ENCODE results near the gene KCNJ12. TPM values are rescaled to one million over a fixed set of nuclear protein-coding genes. Genes with fewer than 3 reads are reported as not detected.
"Not testable (repeated sequence)": the region's sequence is repeated elsewhere in the genome, so short reads cannot be mapped to it uniquely, and the experiment has no call there.

The KCNJ12 gene
- total RNA-seq, 1 experiment from 2014 or later = 5.8 TPM

GRCh38 chr17:21455761-21456160 lies 79.6 kb downstream of the KCNJ12 start:
- Histone ChIP-seq H3K9me3 (ENCODE audit: control insufficient read depth in 1 of 2, insufficient read depth in 1 of 2, low read depth in 1 of 2, low read length in 2 of 2) (no peaks in the 10 kb centered on the region), H3K4me1 (ENCODE audit: control insufficient read depth in 1 of 2, insufficient read depth in 2 of 2, low read length in 2 of 2) (peaks cover 4 to 13% of the 10 kb centered on the region in 2 experiments; a peak in 3 of 4 replicates), H3K27me3 (ENCODE audit: insufficient read depth, low read length) (0 out of 2 replicates have a peak, but pooled peaks cover 5% of the 10 kb centered on the region), H3K79me2 (ENCODE audit: insufficient read depth, low read length) (no peaks in the 10 kb centered on the region), H3K4me3 (replicated peaks in 1 of 2; ENCODE audit: low read depth in 1 of 2, low read length in 2 of 2) (no peak overlapping the region), H4K20me1 (ENCODE audit: insufficient read depth) (no peaks in the 10 kb centered on the region), H3K4me2 (ENCODE audit: low read length) (no peak overlapping the region), H2AFZ (ENCODE audit: low read depth, low read length, poor library complexity, severe bottlenecking) (no peak overlapping the region), H3K36me3 (ENCODE audit: control insufficient read depth in 1 of 2, insufficient read depth in 2 of 2, low read length in 2 of 2) (no peaks in the 10 kb centered on the region), H3K27ac (ENCODE audit: low read depth, low read length) (no peak overlapping the region), H3K9me2 (ENCODE audit: insufficient read depth) (no peaks in the 10 kb centered on the region), H3K9ac (ENCODE audit: low read length) (no peak overlapping the region)
- ChIA-PET RAD21 (ENCODE audit: low non-redundant PET in 1 of 2, low total read pairs in 2 of 2, uncharacterized antibody in 2 of 2, unreplicated experiment in 2 of 2) (no interaction called here), POLR2A (no interaction called here), CTCF (no interaction called here)
- intact Hi-C loops (cut with micrococcal nuclease) = loop anchor here (10.0 kb wide), 1 partner anchor 171 kb away; the partner anchor contains the start of gene MAP2K3
- no peak for TF ChIP-seq REST (IDR thresholded peaks at IDR 0.05; ENCODE audit: low read depth)
- TF ChIP-seq EZH2phosphoT487 (IDR thresholded peaks at IDR 0.05; ENCODE audit: borderline replicate concordance) = no peak
- no peak for TF ChIP-seq CBX3 (IDR thresholded peaks at IDR 0.05; ENCODE audit: low read depth)
- TF ChIP-seq JUND (IDR thresholded peaks at IDR 0.05) = no peak
- no peak for TF ChIP-seq ZNF274 (IDR thresholded peaks at IDR 0.05; ENCODE audit: low read depth, low read length)
- TF ChIP-seq MAX (IDR thresholded peaks at IDR 0.05) = no peak
- DNase-seq (ENCODE audit: low read depth, low spot score) (no peak), ATAC-seq (no peak)
- BruUV-seq (replicated peaks) = no TSS peak

- RAD21 ChIA-PET (ENCODE audit: low non-redundant PET in 1 of 2, low total read pairs in 2 of 2, uncharacterized antibody in 2 of 2, unreplicated experiment in 2 of 2) = interaction anchor here in 1 of 2 experiments (1.0 to 1.8 kb wide), 3 partner anchors 55 to 181 kb away, joined by 3 to 10 read pairs (median 5); no protein-coding TSS in a partner anchor
- not testable (repeated sequence) for DNase-seq (ENCODE audit: low read depth, low spot score); H3K9ac ChIP-seq (ENCODE audit: low read length); H2AFZ ChIP-seq (ENCODE audit: low read depth, low read length, poor library complexity, severe bottlenecking); H3K9me2 ChIP-seq (ENCODE audit: insufficient read depth); ATAC-seq; H3K27me3 ChIP-seq (ENCODE audit: insufficient read depth, low read length); BruUV-seq (replicated peaks); H3K9me3 ChIP-seq (ENCODE audit: control insufficient read depth in 1 of 2, insufficient read depth in 1 of 2, low read depth in 1 of 2, low read length in 2 of 2); H3K36me3 ChIP-seq (ENCODE audit: control insufficient read depth in 1 of 2, insufficient read depth in 2 of 2, low read length in 2 of 2); H3K79me2 ChIP-seq (ENCODE audit: insufficient read depth, low read length); H3K27ac ChIP-seq (ENCODE audit: low read depth, low read length); H4K20me1 ChIP-seq (ENCODE audit: insufficient read depth)
- Histone ChIP-seq H3K4me3 (replicated peaks in 1 of 2; ENCODE audit: low read depth in 1 of 2, low read length in 2 of 2) (peak overlapping the region in 1 of 2 experiments; percentile 16; a peak in 1 of 4 replicates), H3K4me1 (ENCODE audit: control insufficient read depth in 1 of 2, insufficient read depth in 2 of 2, low read length in 2 of 2) (peaks cover 4 to 13% of the 10 kb centered on the region in 2 experiments; a peak in 3 of 4 replicates), H3K4me2 (ENCODE audit: low read length) (peak overlapping the region; percentile 50)
- POLR2A ChIA-PET = interaction anchor here (0.9 to 1.0 kb wide), 2 partner anchors 9 to 57 kb away, joined by 3 to 4 read pairs; no protein-coding TSS in a partner anchor
- intact Hi-C loops (cut with micrococcal nuclease) = loop anchor here (10.0 kb wide), 1 partner anchor 172 kb away; the partner anchor contains the start of gene MAP2K3
- CTCF ChIA-PET = interaction anchor here (1.0 to 1.8 kb wide), 11 partner anchors 9 to 335 kb away, joined by 3 to 51 read pairs (median 4); no protein-coding TSS in a partner anchor
Measured at GRCh38 chr17:21456449-21456848, 80.3 kb downstream of the KCNJ12 start.

Data from HCT116 (cell line).